Adrenal gland (tissue), 5 donors: Measurements from ENCODE around the gene SSH3.

Experiments
- POLR2A ChIP-seq, 2 donors: fragments of 450-650 bp; IDR thresholded peaks; one replicate each; pipeline ENCODE4 v1.6.1; 2017; ENCODE audit warnings: antibody characterized with exemption in 2 of 2, mild to moderate bottlenecking in 2 of 2, moderate library complexity in 1 of 2
- TF ChIP-seq, protein P1 (sequence below), 6 experiments: fragments of 450-650 bp in 4 of 6; fragments of 200-600 bp in 2 of 6; sonication (generic) in 1 of 6; IDR thresholded peaks; 1 replicate in 5 of 6; 2 replicates in 1 of 6; pipeline versions ENCODE4 v1.5.1 to v1.8.0; 2016 to 2021; ENCODE audit warnings: antibody characterized with exemption in 6 of 6, mild to moderate bottlenecking in 2 of 6, moderate library complexity in 1 of 6
- donor health status: DM: no; HTN: no; CAD: no.

DNA sequence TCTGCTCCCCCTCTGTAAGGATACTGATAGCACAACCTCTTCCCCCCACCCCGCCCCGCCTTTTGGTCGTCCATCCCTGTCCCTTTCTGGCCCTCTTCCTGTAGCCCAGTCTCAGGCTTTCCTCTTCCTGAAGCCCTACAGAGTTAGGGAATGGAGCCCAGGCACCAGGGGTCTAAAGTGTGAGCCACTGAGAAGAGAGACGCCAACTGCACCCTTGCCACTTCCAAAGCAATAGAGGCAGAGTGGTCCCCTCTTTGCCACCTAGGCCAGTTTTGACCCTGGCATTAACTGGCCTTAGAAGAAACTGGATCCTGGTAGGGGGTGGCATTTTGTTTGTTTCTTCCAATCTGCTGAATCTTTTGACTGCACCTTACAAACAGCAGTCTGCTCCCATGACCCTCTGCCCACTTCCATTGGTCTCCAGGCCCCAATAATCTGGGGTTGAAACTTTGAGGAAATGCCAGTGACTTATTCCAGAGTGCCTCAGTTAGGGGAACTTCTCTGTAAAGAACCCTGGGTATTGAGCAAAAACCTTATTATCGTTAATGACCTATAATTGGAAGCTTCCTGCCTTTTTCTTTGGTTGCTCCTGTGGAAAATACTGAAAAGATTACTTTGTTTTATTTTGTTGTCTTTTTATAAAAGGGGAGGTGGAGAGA, 46.7 kb upstream of the SSH3 start:
- TF ChIP-seq, protein P1, sequence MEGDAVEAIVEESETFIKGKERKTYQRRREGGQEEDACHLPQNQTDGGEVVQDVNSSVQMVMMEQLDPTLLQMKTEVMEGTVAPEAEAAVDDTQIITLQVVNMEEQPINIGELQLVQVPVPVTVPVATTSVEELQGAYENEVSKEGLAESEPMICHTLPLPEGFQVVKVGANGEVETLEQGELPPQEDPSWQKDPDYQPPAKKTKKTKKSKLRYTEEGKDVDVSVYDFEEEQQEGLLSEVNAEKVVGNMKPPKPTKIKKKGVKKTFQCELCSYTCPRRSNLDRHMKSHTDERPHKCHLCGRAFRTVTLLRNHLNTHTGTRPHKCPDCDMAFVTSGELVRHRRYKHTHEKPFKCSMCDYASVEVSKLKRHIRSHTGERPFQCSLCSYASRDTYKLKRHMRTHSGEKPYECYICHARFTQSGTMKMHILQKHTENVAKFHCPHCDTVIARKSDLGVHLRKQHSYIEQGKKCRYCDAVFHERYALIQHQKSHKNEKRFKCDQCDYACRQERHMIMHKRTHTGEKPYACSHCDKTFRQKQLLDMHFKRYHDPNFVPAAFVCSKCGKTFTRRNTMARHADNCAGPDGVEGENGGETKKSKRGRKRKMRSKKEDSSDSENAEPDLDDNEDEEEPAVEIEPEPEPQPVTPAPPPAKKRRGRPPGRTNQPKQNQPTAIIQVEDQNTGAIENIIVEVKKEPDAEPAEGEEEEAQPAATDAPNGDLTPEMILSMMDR (IDR thresholded peaks at IDR 0.05): no peak
- TF ChIP-seq POLR2A (IDR thresholded peaks at IDR 0.05): no peak
